Measurements from ENCODE around the gene MANSC1. TPM values are rescaled to one million over a fixed set of nuclear protein-coding genes. Genes with fewer than 3 reads are reported as not detected.

The MANSC1 gene
- total and polyA plus RNA-seq, 9 of the 15 experiments (the other 6 are each of a cell fraction or from before 2014, with no cell fraction given), result 0.76 to 8.6 (median 3.1) TPM

- TF ChIP-seq ZNF609 (CRISPR knock-in tag; IDR thresholded peaks at IDR 0.05; ENCODE audit: borderline replicate concordance) (no peak), RNF219 (CRISPR knock-in tag; IDR thresholded peaks at IDR 0.05) (no peak), ZNF318 (IDR thresholded peaks at IDR 0.05; ENCODE audit: borderline replicate concordance in 1 of 2, low read depth in 1 of 2) (peak in 1 of 2 experiments; percentile 42; a peak in 1 of 4 replicates), EGR1 (conservative IDR thresholded peaks at IDR 0.05) (no peak), MIER1 (IDR thresholded peaks at IDR 0.05; ENCODE audit: low read depth) (no peak), RB1 (IDR thresholded peaks at IDR 0.05; ENCODE audit: low read depth) (no peak), KDM5B (IDR thresholded peaks at IDR 0.05; ENCODE audit: insufficient replicate concordance, low read depth, low read length) (no peak), NFATC3 (IDR thresholded peaks at IDR 0.05) (no peak)
Measured at GRCh38 chr12:12392413-12392812, 42.4 kb upstream of the MANSC1 start (continued).

Data from K562 (cell line).